Astrocyte of the spinal cord (primary cell): ENCODE measurements around the gene ODC1.

ENCODE experiments used
- DNase-seq: peaks from one replicate; pipeline ENCODE4 v3.0.0; 2011; ENCODE audit warnings: low read depth, low spot score
- H3K4me3 ChIP-seq: 2 replicates; pipeline ENCODE4 v1.5.1; 2011; ENCODE audit warnings: low read depth, mild to moderate bottlenecking, low read length, moderate library complexity
- in situ Hi-C: cut with HindIII; loops from 2 replicates; pipeline ENCODE4 v1.10.0; 2017; ENCODE audit warnings: low sequenced_read_pairs
- TF ChIP-seq, protein P1 (sequence below): IDR thresholded peaks from 2 replicates; pipeline ENCODE4 v1.5.1; 2012; ENCODE audit warnings: low read depth, mild to moderate bottlenecking, low read length, inconsistent platforms

Gene ODC1

GRCh38 chr2:10473121-10473756, 25.1 kb upstream of the ODC1 start:
- in situ Hi-C loops, result no loop called here
- H3K4me3 ChIP-seq, result no peak overlapping the region
- TF ChIP-seq, protein P1, sequence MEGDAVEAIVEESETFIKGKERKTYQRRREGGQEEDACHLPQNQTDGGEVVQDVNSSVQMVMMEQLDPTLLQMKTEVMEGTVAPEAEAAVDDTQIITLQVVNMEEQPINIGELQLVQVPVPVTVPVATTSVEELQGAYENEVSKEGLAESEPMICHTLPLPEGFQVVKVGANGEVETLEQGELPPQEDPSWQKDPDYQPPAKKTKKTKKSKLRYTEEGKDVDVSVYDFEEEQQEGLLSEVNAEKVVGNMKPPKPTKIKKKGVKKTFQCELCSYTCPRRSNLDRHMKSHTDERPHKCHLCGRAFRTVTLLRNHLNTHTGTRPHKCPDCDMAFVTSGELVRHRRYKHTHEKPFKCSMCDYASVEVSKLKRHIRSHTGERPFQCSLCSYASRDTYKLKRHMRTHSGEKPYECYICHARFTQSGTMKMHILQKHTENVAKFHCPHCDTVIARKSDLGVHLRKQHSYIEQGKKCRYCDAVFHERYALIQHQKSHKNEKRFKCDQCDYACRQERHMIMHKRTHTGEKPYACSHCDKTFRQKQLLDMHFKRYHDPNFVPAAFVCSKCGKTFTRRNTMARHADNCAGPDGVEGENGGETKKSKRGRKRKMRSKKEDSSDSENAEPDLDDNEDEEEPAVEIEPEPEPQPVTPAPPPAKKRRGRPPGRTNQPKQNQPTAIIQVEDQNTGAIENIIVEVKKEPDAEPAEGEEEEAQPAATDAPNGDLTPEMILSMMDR, result no peak
- DNase-seq, result no peak

DNA sequence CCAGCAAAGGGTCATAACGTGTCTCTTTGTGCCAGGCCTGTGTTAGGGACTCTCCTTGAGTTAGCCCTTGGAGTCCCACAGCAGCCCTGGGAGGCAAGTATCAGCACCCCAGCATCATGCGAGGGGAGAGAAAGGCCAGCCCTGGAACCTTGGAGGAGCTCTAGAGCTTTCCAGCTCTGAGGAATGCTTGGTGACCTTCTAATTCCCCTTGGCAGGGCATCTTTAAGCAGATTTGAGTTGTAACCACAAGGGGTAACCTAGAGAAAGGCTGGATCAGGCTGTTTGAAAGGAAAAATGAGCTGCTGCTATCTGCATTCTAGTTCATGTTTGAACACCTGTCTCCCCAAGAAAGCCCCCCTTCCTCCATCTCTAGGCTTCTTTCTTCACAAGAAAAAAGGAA, 23.8 kb upstream of the ODC1 start:
- in situ Hi-C loops, result no loop called here

GRCh38 chr2:10471046-10471571, 23.0 kb upstream of the ODC1 start:
- H3K4me3 ChIP-seq, result no peak overlapping the region
- DNase-seq, result no peak
- TF ChIP-seq, protein P1, result no peak
- in situ Hi-C loops, result no loop called here

More for the DNA sequence above, 23.8 kb upstream of the ODC1 start:
- DNase-seq, result no peak
- TF ChIP-seq, protein P1, result no peak
- H3K4me3 ChIP-seq, result no peak overlapping the region

- in situ Hi-C loops, result no loop called here
- no peak overlapping the region for H3K4me3 ChIP-seq
- TF ChIP-seq, protein P1, result no peak
- DNase-seq, result no peak
Observed at GRCh38 chr2:10469955-10470608, 22.0 kb upstream of the ODC1 start.

GRCh38 chr2:10469301-10469700, 21.2 kb upstream of the ODC1 start:
- in situ Hi-C loops, result no loop called here
- TF ChIP-seq, protein P1, result no peak
- DNase-seq, result no peak
- H3K4me3 ChIP-seq, result no peak overlapping the region

- TF ChIP-seq, protein P1, result peak; percentile 6
- DNase-seq, result no peak
- in situ Hi-C loops, result no loop called here
- H3K4me3 ChIP-seq, result no peak overlapping the region
Observed at GRCh38 chr2:10467401-10467800, 19.3 kb upstream of the ODC1 start.
